HG03460 (cell line): ENCODE data around the gene LFNG.

Experiments used
- ATAC-seq: cut with Tn5 transposase; IDR thresholded peaks from one replicate; pipeline ENCODE4 v1.9.1; 2021; ENCODE audit not compliant: unreplicated experiment

LFNG gene

GRCh38 chr7:2502647-2502966 is 17.0 kb upstream of the LFNG start:
- ATAC-seq: no peak

- ATAC-seq: no peak
Observed at GRCh38 chr7:2503056-2503941, 16.3 kb upstream of the LFNG start.

- no peak for ATAC-seq
Observed at GRCh38 chr7:2504128-2504888, 15.3 kb upstream of the LFNG start.

DNA sequence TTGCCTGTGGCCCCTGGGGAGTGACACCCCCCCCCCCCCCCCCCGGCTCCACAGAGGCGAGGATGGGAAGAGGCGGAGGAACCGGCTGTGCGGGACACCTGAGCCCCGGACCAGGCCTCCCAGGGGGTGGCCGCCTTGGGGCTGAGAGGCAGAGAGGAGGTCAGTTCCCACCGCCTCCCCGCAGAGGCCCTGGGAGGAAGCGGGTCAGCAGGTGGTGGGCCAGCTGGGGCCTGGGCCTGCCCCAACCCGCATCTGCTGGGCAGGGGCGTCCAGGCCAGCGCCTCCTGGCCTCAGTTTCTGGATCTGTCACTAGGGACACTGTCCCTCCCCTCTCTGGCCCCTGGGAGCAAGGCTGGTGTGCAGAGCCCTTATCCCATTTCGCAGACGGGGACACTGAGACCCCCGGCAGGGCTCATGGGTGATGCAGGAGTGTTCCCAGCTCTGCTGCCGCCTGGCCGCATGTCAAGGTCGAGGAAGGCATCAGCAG is 14.6 kb upstream of the LFNG start:
- ATAC-seq: no peak

GRCh38 chr7:2505401-2505800 is 14.2 kb upstream of the LFNG start:
- no peak for ATAC-seq

DNA sequence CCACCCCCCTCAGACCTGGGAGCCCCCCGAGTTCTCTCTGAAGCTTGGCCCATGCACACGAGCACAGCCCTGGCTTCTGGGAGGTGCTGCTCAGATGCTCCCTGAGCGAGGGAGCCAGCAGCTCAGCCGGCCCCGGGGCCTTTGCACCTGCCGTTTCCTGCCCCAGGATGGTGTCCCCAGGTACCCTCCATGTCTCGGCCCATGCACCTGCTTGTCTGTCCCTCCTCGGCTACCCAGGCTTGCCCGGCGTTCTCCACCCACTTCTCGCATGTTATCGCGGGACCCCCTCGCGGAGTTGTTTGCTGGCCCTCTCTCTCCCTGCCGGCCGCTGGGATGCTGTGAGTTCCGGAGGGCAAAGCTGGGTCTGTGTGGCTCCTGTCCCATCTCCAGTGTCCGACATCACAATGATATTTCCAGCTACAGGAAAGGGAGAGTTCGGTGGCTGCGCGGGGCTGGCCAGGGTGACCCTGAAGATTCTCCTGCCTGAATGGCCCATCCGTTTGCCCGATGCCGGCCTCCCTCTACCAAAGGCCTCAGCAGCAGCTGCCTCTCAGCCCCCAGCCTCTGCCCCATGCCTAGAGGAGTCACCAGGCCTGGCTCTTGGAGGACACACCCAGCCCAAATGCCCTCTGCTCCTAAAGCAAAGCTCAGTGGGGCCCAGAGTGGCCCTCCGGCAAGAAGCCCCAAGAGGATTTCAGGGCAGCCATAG is 12.2 kb upstream of the LFNG start:
- ATAC-seq: no peak

DNA sequence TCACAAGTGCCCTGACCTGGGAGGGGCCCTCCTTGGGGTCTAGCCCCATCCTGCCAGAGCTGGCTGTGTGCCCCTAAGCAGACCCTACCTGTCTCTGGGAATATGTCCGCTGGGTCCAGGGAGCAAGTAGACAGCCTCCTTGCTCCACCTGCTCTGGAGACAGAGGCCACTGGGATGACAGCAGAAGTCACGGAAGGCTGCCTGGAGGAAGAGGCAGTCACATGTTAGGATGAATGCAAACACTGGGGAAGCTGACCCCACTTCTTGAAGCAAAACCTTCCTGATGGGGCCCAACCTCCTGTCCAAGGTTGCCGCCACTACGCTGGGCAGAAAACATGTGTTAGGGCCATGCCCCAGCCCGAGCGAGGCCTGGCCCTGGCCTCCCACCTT is 11.7 kb upstream of the LFNG start:
- ATAC-seq: no peak

GRCh38 chr7:2508327-2509215 is 11.0 kb upstream of the LFNG start:
- ATAC-seq: peak; percentile 47

GRCh38 chr7:2509298-2509906 is 10.2 kb upstream of the LFNG start:
- no peak for ATAC-seq

GRCh38 chr7:2510130-2510776 is 9.3 kb upstream of the LFNG start:
- ATAC-seq: no peak

- ATAC-seq: no peak
Observed at GRCh38 chr7:2510909-2511768, 8.4 kb upstream of the LFNG start.

- ATAC-seq: no peak
Observed at GRCh38 chr7:2511769-2512168, 7.8 kb upstream of the LFNG start.

DNA sequence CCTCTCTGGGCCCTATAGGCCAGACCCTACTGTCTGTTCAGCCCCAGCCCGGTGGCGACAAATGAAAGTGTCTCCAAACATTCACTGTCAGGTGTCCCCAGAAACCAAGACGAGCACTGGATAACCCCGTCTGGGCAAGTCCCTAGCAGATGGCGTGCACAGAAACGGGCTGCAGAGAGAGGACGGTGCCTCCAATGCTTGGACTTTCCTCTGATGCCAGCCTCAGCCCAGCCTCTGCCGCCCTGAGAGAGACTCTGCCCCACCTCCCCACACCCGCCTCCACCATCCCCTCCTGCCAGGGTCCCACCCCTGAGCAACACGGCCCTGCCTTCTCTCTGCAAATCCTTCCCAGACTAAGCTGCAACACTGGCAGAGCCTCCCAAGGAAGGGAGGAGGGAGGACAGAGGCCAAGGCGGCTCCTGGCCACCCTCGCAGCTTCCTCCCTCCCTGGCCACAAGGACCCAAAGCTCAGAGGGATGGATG is 7.4 kb upstream of the LFNG start:
- no peak for ATAC-seq

DNA sequence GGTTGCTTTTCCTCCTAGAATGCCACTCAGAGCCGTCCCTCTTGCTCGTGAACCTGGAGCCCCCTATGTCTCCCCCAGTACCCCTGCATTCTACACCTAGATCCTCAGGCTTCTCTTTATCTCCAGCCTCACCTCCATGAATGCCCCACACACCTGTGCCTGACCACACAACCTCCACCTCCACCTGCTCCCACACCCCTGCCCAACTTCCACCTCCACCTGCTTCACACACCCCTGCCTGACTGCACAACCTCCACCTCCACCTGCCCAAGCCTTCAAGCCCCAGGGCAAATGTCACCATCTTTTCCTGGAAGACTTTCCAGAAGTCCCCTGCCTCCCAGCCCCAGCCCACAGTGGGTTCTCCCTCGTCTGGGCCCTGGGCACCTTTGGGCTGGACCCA is 6.9 kb upstream of the LFNG start:
- no peak for ATAC-seq

DNA sequence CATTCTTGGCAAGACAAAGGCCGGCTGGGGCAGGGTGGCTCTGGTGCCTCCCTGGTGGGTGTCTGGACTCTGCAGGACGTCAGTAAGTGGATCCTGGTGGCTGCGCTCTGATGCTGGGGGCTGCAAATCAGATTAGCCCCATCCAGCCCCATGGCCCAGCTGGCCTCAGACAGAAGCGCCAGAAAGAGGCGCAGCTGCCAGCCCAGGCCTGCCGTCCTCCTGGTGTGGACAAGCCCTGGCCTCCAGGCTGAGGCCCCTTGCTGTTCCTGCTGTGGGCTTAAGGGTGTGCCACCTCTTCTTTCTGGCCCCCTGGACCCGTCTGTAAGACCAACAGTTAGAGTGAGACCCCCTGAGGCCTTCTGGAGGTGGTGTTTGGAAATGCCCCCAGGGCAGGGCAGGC is 5.9 kb upstream of the LFNG start:
- no peak for ATAC-seq

DNA sequence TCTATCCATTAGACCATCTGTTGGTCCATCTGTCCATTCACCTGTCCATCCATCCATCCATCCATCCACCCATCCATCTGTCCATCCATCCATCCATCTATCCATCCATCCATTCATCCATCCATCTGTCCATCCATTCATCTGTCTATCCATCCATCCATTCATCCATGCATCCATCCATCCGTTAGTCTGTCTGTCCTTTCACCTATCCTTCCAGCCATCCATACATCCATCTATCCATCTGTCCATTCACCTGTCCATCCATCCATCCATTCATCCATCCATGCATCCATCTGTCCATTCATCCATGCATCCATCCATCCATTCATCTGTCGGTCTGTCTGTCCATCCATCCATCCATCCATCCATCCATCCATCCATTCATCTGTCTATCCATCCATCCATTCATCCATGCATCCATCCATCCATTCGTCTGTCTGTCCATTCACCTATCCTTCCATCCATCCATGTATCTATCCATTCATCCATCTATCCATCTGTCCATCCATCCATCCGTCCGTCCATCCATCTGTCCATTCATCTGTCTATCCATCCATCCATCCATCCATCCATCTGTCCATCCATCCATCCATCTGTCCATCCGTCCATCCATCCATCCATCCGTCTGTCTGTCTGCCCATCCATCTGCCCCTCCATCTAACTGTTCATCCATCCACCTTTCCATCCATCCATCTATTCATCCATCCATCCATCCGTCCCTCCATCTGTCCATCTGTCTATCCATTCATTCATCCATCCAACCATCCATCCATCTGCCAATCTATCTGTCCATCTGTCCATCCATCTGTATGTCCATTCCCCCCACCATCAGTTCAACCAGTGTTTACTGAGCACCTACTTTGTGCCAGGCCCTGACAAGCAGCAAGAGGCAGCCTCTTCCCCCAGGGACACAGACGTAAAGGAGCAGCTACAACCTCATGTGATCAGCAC is 4.8 kb upstream of the LFNG start:
- ATAC-seq: no peak

- ATAC-seq: no peak
Observed at GRCh38 chr7:2515424-2516193, 4.0 kb upstream of the LFNG start.
